ENCODE data around the gene EXD3. TPM values are rescaled to one million over a fixed set of nuclear protein-coding genes. Genes with fewer than 3 reads are reported as not detected.
A peak's percentile ranks its signal among the peaks of the same experiment; 100 is the strongest.

Gene EXD3
- total and polyA plus RNA-seq, 2 of the 13 experiments (the other 11 are each of a cell fraction or from before 2014, with no cell fraction given), result 2.7 to 4.8 TPM

DNA sequence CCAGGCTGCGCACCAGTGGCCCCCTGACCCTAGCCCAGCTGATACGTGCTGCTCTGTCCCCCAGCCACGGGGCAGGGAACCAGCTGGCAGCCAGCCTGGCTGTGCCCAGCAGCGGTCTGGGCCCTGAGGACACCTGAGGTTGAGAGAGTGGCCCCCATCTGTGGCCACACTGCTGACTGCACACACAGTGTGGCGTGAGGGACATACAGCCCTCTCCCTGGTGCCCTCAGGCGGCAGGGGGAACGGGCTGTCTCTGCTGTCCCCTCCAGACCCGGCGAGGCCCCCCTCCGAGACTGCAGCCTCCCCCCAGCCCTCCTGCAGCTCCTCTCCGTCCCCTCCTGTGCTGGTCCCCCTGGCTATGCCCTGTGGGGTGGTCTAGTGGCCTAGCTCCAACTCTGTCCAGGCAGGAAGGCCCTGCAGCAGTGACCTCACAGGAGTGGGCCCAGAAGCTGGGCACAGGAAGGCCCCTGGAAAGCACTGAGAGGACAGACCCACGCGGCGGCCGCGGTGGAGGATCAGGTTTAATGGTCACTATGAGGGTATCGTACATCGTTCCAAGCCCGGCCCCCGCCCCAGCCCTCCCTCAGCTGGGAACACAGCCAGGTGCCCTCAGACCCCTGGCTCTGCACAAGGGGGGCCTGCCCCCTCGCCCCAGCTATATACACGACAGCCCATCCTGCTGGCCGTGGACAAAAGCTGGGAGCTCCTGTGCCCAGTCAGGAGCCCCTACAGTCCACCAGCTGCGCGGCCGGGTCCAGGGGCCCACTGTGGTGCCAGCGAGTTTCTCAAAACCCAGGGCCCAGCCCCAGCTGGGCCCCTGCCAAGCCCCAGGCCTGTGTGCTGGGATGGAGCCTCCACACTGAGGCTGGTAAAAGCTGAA, 25.0 kb upstream of the EXD3 start:
- in situ Hi-C loops (cut with HindIII; ENCODE audit: extremely low pct_ligation_motif_present, low pct_unique_long_range_greater_than_20kb), result no loop called here
- ChIA-PET POLR2A (interaction anchor here (1.0 to 3.3 kb wide), 2 partner anchors 25 to 146 kb away, joined by 3 to 12 read pairs; partner anchors contain the start of genes EXD3, NOXA1 and NRARP), CTCF (ENCODE audit: low intra/inter-chr PET ratio, low total read pairs) (no interaction called here)
- no peaks in the 10 kb centered on the region for H3K27me3 ChIP-seq (ENCODE audit: control insufficient read depth in 1 of 2, insufficient read depth in 2 of 2, low read length in 2 of 2)
- H3K79me2 ChIP-seq (ENCODE audit: insufficient read depth, low read length), result no peaks in the 10 kb centered on the region
- peaks cover 32% of the 10 kb centered on the region for H3K4me1 ChIP-seq (ENCODE audit: insufficient read depth, low read length)
- H3K4me3 ChIP-seq (replicated peaks in 1 of 3; ENCODE audit: insufficient read depth in 1 of 3, low read depth in 2 of 3, low read length in 3 of 3), result no peak overlapping the region
- BruUV-seq (replicated peaks), result no TSS peak
- H3K27ac ChIP-seq (ENCODE audit: extremely low read length, insufficient read depth, low read length), result no peak overlapping the region
- FAIRE-seq (no peak), DNase-seq (ENCODE audit: low spot score) (no peak), ATAC-seq (peak; percentile 4; the same call in 1 of the 3 replicates)
- H3K9ac ChIP-seq (ENCODE audit: insufficient read depth, low read depth, low read length), result no peak overlapping the region
- 100% methylated on average over 1 of the region's 27 CpGs for WGBS (ENCODE audit: low lambda C conversion rate)
- no peaks in the 10 kb centered on the region for H3K9me3 ChIP-seq (ENCODE audit: low read length)
- H2AFZ ChIP-seq (ENCODE audit: low read length), result no peak overlapping the region
- peaks cover 7% of the 10 kb centered on the region; the same call in 1 of the 2 replicates for H4K20me1 ChIP-seq (ENCODE audit: insufficient read depth, low read length)
- intact Hi-C loops (cut with micrococcal nuclease; ENCODE audit: unreplicated experiment), result loop anchor here (5.0 kb wide), 1 partner anchor 161 kb away; no protein-coding TSS in a partner anchor
- H3K36me3 ChIP-seq (replicated peaks in 1 of 2; ENCODE audit: control insufficient read depth in 1 of 2, insufficient read depth in 2 of 2, low read length in 2 of 2), result peaks cover 5 to 22% of the 10 kb centered on the region in 2 experiments
- H3K4me2 ChIP-seq (ENCODE audit: low read depth, low read length), result no peak overlapping the region
- peak; percentile 56 for TF ChIP-seq SP2 (CRISPR knock-in tag; IDR thresholded peaks at IDR 0.05)
- no peak for TF ChIP-seq ZNF556 (CRISPR knock-in tag; IDR thresholded peaks at IDR 0.05; ENCODE audit: borderline replicate concordance)
- TF ChIP-seq, protein P1, sequence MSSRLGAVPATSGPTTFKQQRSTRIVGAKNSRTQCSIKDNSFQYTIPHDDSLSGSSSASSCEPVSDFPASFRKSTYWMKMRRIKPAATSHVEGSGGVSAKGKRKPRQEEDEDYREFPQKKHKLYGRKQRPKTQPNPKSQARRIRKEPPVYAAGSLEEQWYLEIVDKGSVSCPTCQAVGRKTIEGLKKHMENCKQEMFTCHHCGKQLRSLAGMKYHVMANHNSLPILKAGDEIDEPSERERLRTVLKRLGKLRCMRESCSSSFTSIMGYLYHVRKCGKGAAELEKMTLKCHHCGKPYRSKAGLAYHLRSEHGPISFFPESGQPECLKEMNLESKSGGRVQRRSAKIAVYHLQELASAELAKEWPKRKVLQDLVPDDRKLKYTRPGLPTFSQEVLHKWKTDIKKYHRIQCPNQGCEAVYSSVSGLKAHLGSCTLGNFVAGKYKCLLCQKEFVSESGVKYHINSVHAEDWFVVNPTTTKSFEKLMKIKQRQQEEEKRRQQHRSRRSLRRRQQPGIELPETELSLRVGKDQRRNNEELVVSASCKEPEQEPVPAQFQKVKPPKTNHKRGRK (CRISPR knock-in tag; IDR thresholded peaks at IDR 0.05), result no peak
- TF ChIP-seq RBFOX2 (IDR thresholded peaks at IDR 0.05; ENCODE audit: low read depth, low read length), result peak; percentile 53
- TF ChIP-seq, protein P2, sequence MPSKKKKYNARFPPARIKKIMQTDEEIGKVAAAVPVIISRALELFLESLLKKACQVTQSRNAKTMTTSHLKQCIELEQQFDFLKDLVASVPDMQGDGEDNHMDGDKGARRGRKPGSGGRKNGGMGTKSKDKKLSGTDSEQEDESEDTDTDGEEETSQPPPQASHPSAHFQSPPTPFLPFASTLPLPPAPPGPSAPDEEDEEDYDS (CRISPR knock-in tag; IDR thresholded peaks at IDR 0.05), result no peak
- peak; percentile 23; the same call in 1 of the 2 replicates for TF ChIP-seq ZNF607 (CRISPR knock-in tag; IDR thresholded peaks at IDR 0.05; ENCODE audit: borderline replicate concordance)
- TF ChIP-seq PHF8 (CRISPR knock-in tag; IDR thresholded peaks at IDR 0.05), result no peak
- 0 out of 2 replicates have a peak, but pooled peaks have one; percentile 33 for TF ChIP-seq ZNF234 (CRISPR knock-in tag; conservative IDR thresholded peaks at IDR 0.05)
- no peak for TF ChIP-seq KLF11 (CRISPR knock-in tag; IDR thresholded peaks at IDR 0.05)
- no peak for TF ChIP-seq ZMYM3 (CRISPR knock-in tag; IDR thresholded peaks at IDR 0.05)
- TF ChIP-seq, protein P3, sequence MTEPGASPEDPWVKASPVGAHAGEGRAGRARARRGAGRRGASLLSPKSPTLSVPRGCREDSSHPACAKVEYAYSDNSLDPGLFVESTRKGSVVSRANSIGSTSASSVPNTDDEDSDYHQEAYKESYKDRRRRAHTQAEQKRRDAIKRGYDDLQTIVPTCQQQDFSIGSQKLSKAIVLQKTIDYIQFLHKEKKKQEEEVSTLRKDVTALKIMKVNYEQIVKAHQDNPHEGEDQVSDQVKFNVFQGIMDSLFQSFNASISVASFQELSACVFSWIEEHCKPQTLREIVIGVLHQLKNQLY (CRISPR knock-in tag; IDR thresholded peaks at IDR 0.05), result no peak
- TF ChIP-seq, protein P4, sequence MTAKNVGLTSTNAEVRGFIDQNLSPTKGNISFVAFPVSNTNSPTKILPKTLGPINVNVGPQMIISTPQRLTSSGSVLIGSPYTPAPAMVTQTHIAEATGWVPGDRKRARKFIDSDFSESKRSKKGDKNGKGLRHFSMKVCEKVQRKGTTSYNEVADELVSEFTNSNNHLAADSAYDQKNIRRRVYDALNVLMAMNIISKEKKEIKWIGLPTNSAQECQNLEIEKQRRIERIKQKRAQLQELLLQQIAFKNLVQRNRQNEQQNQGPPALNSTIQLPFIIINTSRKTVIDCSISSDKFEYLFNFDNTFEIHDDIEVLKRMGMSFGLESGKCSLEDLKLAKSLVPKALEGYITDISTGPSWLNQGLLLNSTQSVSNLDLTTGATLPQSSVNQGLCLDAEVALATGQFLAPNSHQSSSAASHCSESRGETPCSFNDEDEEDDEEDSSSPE (CRISPR knock-in tag; IDR thresholded peaks at IDR 0.05), result no peak
- peak; percentile 23; the same call in 1 of the 2 replicates for TF ChIP-seq KDM2A (CRISPR knock-in tag; IDR thresholded peaks at IDR 0.05; ENCODE audit: borderline replicate concordance, low read depth)
- TF ChIP-seq ZNF12 (CRISPR knock-in tag; IDR thresholded peaks at IDR 0.05), result no peak
- TF ChIP-seq RAD51 (IDR thresholded peaks at IDR 0.05; ENCODE audit: borderline replicate concordance), result no peak
- TF ChIP-seq, protein P5, sequence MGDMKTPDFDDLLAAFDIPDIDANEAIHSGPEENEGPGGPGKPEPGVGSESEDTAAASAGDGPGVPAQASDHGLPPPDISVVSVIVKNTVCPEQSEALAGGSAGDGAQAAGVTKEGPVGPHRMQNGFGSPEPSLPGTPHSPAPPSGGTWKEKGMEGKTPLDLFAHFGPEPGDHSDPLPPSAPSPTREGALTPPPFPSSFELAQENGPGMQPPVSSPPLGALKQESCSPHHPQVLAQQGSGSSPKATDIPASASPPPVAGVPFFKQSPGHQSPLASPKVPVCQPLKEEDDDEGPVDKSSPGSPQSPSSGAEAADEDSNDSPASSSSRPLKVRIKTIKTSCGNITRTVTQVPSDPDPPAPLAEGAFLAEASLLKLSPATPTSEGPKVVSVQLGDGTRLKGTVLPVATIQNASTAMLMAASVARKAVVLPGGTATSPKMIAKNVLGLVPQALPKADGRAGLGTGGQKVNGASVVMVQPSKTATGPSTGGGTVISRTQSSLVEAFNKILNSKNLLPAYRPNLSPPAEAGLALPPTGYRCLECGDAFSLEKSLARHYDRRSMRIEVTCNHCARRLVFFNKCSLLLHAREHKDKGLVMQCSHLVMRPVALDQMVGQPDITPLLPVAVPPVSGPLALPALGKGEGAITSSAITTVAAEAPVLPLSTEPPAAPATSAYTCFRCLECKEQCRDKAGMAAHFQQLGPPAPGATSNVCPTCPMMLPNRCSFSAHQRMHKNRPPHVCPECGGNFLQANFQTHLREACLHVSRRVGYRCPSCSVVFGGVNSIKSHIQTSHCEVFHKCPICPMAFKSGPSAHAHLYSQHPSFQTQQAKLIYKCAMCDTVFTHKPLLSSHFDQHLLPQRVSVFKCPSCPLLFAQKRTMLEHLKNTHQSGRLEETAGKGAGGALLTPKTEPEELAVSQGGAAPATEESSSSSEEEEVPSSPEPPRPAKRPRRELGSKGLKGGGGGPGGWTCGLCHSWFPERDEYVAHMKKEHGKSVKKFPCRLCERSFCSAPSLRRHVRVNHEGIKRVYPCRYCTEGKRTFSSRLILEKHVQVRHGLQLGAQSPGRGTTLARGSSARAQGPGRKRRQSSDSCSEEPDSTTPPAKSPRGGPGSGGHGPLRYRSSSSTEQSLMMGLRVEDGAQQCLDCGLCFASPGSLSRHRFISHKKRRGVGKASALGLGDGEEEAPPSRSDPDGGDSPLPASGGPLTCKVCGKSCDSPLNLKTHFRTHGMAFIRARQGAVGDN (CRISPR knock-in tag; IDR thresholded peaks at IDR 0.05), result peak; percentile 19; the same call in 1 of the 2 replicates
